ENCODE results near the gene PPP3R1. TPM values are rescaled to one million over a fixed set of nuclear protein-coding genes. Genes with fewer than 3 reads are reported as not detected.

PPP3R1 gene
- total and polyA plus RNA-seq, 10 of the 15 experiments (the other 5 are each of a cell fraction or from before 2014, with no cell fraction given), result 1.5 to 61.0 (median 15.8) TPM

- Histone ChIP-seq H3K9me3 (replicated peaks; ENCODE audit: control insufficient read depth, insufficient read depth, low read length) (no peaks in the 10 kb centered on the region), H3K27ac (ENCODE audit: control insufficient read depth, insufficient read depth) (no peak overlapping the region), H3K27me3 (replicated peaks in 1 of 2; ENCODE audit: control insufficient read depth in 2 of 2, insufficient read depth in 2 of 2, low read length in 1 of 2) (no peaks in the 10 kb centered on the region), H2AFZ (ENCODE audit: control insufficient read depth, low read depth, low read length) (no peak overlapping the region), H4K20me1 (ENCODE audit: control insufficient read depth, insufficient read depth) (no peaks in the 10 kb centered on the region), H3K4me1 (ENCODE audit: control insufficient read depth, insufficient read depth, low read length) (peaks cover 6% of the 10 kb centered on the region), H3K4me3 (no peak overlapping the region), H3K79me2 (ENCODE audit: control insufficient read depth, insufficient read depth, low read length) (no peaks in the 10 kb centered on the region), H3K9ac (ENCODE audit: control insufficient read depth, insufficient read depth, low read length) (no peak overlapping the region), H3K36me3 (ENCODE audit: control insufficient read depth in 2 of 2, insufficient read depth in 2 of 2, low read length in 1 of 2) (no peaks in the 10 kb centered on the region), H3K4me2 (ENCODE audit: control insufficient read depth, insufficient read depth) (no peak overlapping the region)
- in situ Hi-C loops (cut with MboI), result no loop called here
- FAIRE-seq, result no peak
- SMC1A ChIA-PET (ENCODE audit: uncharacterized antibody, unreplicated experiment), result interaction anchor here (0.9 to 3.4 kb wide), 13 partner anchors 10 to 170 kb away, joined by 3 to 19 read pairs (median 4); no protein-coding TSS in a partner anchor
- no peak for TF ChIP-seq MYC (IDR thresholded peaks at IDR 0.05; ENCODE audit: insufficient read depth, insufficient read length, insufficient replicate concordance, low read length, severe bottlenecking)
- TF ChIP-seq RBBP5 (conservative IDR thresholded peaks at IDR 0.05), result no peak
- no peak for TF ChIP-seq KLF5 (IDR thresholded peaks at IDR 0.05; ENCODE audit: partially characterized antibody)
- no peak for TF ChIP-seq SMAD5 (IDR thresholded peaks at IDR 0.05; ENCODE audit: low read depth)
- no peak for TF ChIP-seq SIX5 (IDR thresholded peaks at IDR 0.05; ENCODE audit: low read depth, low read length, severe bottlenecking)
- RAD21 ChIA-PET (ENCODE audit: unreplicated experiment), result interaction anchor here (1.2 to 6.7 kb wide), 5 partner anchors 13 to 171 kb away, joined by 3 to 25 read pairs (median 13); no protein-coding TSS in a partner anchor
- intact Hi-C loops (cut with micrococcal nuclease; ENCODE audit: unreplicated experiment), result loop anchor here (5.0 kb wide), 1 partner anchor 149 kb away; no protein-coding TSS in a partner anchor
- DNase-seq (ENCODE audit: low read depth, low spot score), result no peak
- CTCF ChIA-PET, result interaction anchor here (0.6 to 3.9 kb wide), 12 partner anchors 9 to 262 kb away, joined by 3 to 45 read pairs (median 8); no protein-coding TSS in a partner anchor
- 92% methylated on average over 4 of the region's 4 CpGs for WGBS (ENCODE audit: insufficient coverage, insufficient replicate concordance, low lambda C conversion rate, missing lambda C conversion rate)
- POLR2A ChIA-PET, result no interaction called here
- no peak for ATAC-seq
- no TSS peak for BruUV-seq (replicated peaks)
Observed at GRCh38 chr2:68293024-68293423, 40.7 kb upstream of the PPP3R1 start.

DNA sequence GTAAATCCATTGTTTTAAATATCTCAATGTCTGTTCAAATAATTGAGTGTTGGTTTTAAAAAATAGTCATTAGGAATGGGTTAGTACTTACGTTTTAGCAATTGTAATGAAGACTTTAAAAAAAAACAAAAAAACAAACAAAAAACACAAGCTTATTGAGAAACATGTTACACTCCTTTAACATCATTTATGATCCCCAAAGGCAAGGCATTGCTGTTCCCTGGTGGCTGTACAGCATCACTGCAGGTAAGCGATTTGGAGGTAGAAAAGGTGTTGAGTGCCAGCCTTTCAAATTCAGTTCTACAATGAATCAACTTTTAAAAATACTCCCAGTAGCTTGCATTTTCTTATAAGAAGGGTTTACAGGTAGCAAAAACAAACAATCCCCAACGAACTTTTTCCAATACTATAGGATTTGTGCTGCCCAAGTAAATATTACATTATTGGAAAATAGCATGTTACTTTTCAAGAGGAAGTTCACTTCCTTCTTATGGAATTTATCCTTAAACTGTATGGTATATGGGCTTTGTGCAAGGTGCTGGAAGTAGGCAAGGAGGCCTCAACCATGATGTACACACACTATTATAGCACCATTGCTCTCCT lies 39.9 kb upstream of the PPP3R1 start:
- Histone ChIP-seq H3K4me1 (ENCODE audit: control insufficient read depth, insufficient read depth, low read length) (peaks cover 6% of the 10 kb centered on the region), H3K4me2 (ENCODE audit: control insufficient read depth, insufficient read depth) (no peak overlapping the region), H3K79me2 (ENCODE audit: control insufficient read depth, insufficient read depth, low read length) (no peaks in the 10 kb centered on the region), H3K27ac (ENCODE audit: control insufficient read depth, insufficient read depth) (no peak overlapping the region), H3K36me3 (ENCODE audit: control insufficient read depth in 2 of 2, insufficient read depth in 2 of 2, low read length in 1 of 2) (no peaks in the 10 kb centered on the region), H2AFZ (ENCODE audit: control insufficient read depth, low read depth, low read length) (no peak overlapping the region), H3K27me3 (replicated peaks in 1 of 2; ENCODE audit: control insufficient read depth in 2 of 2, insufficient read depth in 2 of 2, low read length in 1 of 2) (no peaks in the 10 kb centered on the region), H3K4me3 (no peak overlapping the region), H3K9ac (ENCODE audit: control insufficient read depth, insufficient read depth, low read length) (no peak overlapping the region), H3K9me3 (replicated peaks; ENCODE audit: control insufficient read depth, insufficient read depth, low read length) (no peaks in the 10 kb centered on the region), H4K20me1 (ENCODE audit: control insufficient read depth, insufficient read depth) (no peaks in the 10 kb centered on the region)
- in situ Hi-C loops (cut with MboI), result no loop called here
- ATAC-seq (peak; percentile 83), FAIRE-seq (peak; percentile 84), DNase-seq (ENCODE audit: low read depth, low spot score) (no peak)
- 1% methylated on average over 3 of the region's 3 CpGs for WGBS (ENCODE audit: insufficient coverage, insufficient replicate concordance, low lambda C conversion rate, missing lambda C conversion rate)
- ChIA-PET RAD21 (ENCODE audit: unreplicated experiment) (interaction anchor here (0.8 to 6.7 kb wide), 13 partner anchors 9 to 558 kb away, joined by 3 to 25 read pairs (median 4); partner anchors contain the start of gene PPP3R1), SMC1A (ENCODE audit: uncharacterized antibody, unreplicated experiment) (interaction anchor here (0.7 to 3.4 kb wide), 21 partner anchors 9 to 559 kb away, joined by 3 to 19 read pairs (median 4); no protein-coding TSS in a partner anchor), POLR2A (interaction anchor here (0.6 to 1.2 kb wide), 3 partner anchors 38 to 152 kb away, joined by 3 read pairs; no protein-coding TSS in a partner anchor), CTCF (interaction anchor here (0.6 to 3.9 kb wide), 22 partner anchors 8 to 261 kb away, joined by 3 to 45 read pairs (median 4); partner anchors contain the start of gene PLEK)
- no TSS peak for BruUV-seq (replicated peaks)
- intact Hi-C loops (cut with micrococcal nuclease; ENCODE audit: unreplicated experiment), result loop anchor here (5.0 kb wide), 1 partner anchor 150 kb away; no protein-coding TSS in a partner anchor
- TF ChIP-seq MTA2 (IDR thresholded peaks at IDR 0.05; ENCODE audit: low read depth) (no peak), TARDBP (IDR thresholded peaks at IDR 0.05; ENCODE audit: borderline replicate concordance) (no peak), CREM (IDR thresholded peaks at IDR 0.05; ENCODE audit: low read depth) (0 out of 2 replicates have a peak, but pooled peaks have one; percentile 18), CTCF (IDR thresholded peaks at IDR 0.05 in 2 of 3, conservative IDR thresholded peaks at IDR 0.05 in 1 of 3; ENCODE audit: control insufficient read depth in 2 of 3, extremely low read depth in 1 of 3, insufficient read depth in 1 of 3, low read depth in 3 of 3, low read length in 3 of 3) (peak; percentile 76 to 94 (median 84)), SREBF1 (IDR thresholded peaks at IDR 0.05; ENCODE audit: low read length) (no peak), YY1 (IDR thresholded peaks at IDR 0.05; ENCODE audit: low read depth, low read length) (0 out of 2 replicates have a peak, but pooled peaks have one; percentile 22), FOS (IDR thresholded peaks at IDR 0.05; ENCODE audit: borderline replicate concordance, extremely low read depth, insufficient read length) (no peak), CHD1 (IDR thresholded peaks at IDR 0.05; ENCODE audit: low read depth, low read length) (no peak)

Data from GM12878 (cell line).